Measurements from ENCODE around the gene NKTR. TPM values are rescaled to one million over a fixed set of nuclear protein-coding genes. Genes with fewer than 3 reads are reported as not detected.

NKTR gene
- total RNA-seq, 1 experiment from 2014 or later: 70.5 TPM

GRCh38 chr3:42605546-42606173, 5.2 kb downstream of the NKTR start:
- no TSS peak for BruUV-seq (replicated peaks)
- intact Hi-C loops (cut with micrococcal nuclease; ENCODE audit: unreplicated experiment): no loop called here
- no peaks in the 10 kb centered on the region for H3K27me3 ChIP-seq (ENCODE audit: insufficient read depth, low read depth)
- ChIA-PET POLR2A (ENCODE audit: unreplicated experiment) (no interaction called here), CTCF (no interaction called here)
- no peaks in the 10 kb centered on the region for H3K9me3 ChIP-seq (ENCODE audit: insufficient read depth, low read depth)
- H3K79me2 ChIP-seq (ENCODE audit: low read depth): peaks cover 89% of the 10 kb centered on the region
- H3K4me3 ChIP-seq: no peak overlapping the region
- H3K9me2 ChIP-seq (ENCODE audit: insufficient read depth): no peaks in the 10 kb centered on the region
- no peak overlapping the region for H3K4me2 ChIP-seq
- peaks cover 9% of the 10 kb centered on the region for H4K20me1 ChIP-seq (ENCODE audit: insufficient read depth)
- no peak for TF ChIP-seq EZH2 (IDR thresholded peaks at IDR 0.05; ENCODE audit: low read depth)
- TF ChIP-seq, protein P1, sequence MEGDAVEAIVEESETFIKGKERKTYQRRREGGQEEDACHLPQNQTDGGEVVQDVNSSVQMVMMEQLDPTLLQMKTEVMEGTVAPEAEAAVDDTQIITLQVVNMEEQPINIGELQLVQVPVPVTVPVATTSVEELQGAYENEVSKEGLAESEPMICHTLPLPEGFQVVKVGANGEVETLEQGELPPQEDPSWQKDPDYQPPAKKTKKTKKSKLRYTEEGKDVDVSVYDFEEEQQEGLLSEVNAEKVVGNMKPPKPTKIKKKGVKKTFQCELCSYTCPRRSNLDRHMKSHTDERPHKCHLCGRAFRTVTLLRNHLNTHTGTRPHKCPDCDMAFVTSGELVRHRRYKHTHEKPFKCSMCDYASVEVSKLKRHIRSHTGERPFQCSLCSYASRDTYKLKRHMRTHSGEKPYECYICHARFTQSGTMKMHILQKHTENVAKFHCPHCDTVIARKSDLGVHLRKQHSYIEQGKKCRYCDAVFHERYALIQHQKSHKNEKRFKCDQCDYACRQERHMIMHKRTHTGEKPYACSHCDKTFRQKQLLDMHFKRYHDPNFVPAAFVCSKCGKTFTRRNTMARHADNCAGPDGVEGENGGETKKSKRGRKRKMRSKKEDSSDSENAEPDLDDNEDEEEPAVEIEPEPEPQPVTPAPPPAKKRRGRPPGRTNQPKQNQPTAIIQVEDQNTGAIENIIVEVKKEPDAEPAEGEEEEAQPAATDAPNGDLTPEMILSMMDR (conservative IDR thresholded peaks at IDR 0.05): no peak
- H3F3A ChIP-seq (ENCODE audit: insufficient read depth, low read depth): peaks cover 16% of the 10 kb centered on the region; the same call in 1 of the 2 replicates
- no peak for DNase-seq
- peaks cover 27% of the 10 kb centered on the region for H3K4me1 ChIP-seq (replicated peaks; ENCODE audit: insufficient read depth)
- peaks cover 9% of the 10 kb centered on the region; the same call in 1 of the 2 replicates for H3K36me3 ChIP-seq (ENCODE audit: low read depth)
- H3K27ac ChIP-seq: no peak overlapping the region
- no peak overlapping the region for H2AFZ ChIP-seq

GRCh38 chr3:42608581-42608980, 8.1 kb downstream of the NKTR start:
- Histone ChIP-seq H3F3A (ENCODE audit: insufficient read depth, low read depth) (peaks cover 10% of the 10 kb centered on the region; the same call in 1 of the 2 replicates), H3K9me3 (ENCODE audit: insufficient read depth, low read depth) (no peaks in the 10 kb centered on the region), H2AFZ (no peak overlapping the region), H3K79me2 (ENCODE audit: low read depth) (peaks cover 84% of the 10 kb centered on the region), H3K27me3 (ENCODE audit: insufficient read depth, low read depth) (no peaks in the 10 kb centered on the region), H3K4me2 (no peak overlapping the region), H3K4me1 (replicated peaks; ENCODE audit: insufficient read depth) (peaks cover 8% of the 10 kb centered on the region; the same call in 1 of the 2 replicates), H3K36me3 (ENCODE audit: low read depth) (peaks cover 14% of the 10 kb centered on the region; the same call in 1 of the 2 replicates), H3K9me2 (ENCODE audit: insufficient read depth) (no peaks in the 10 kb centered on the region), H3K27ac (no peak overlapping the region), H4K20me1 (ENCODE audit: insufficient read depth) (peaks cover 15% of the 10 kb centered on the region), H3K4me3 (no peak overlapping the region)
- intact Hi-C loops (cut with micrococcal nuclease; ENCODE audit: unreplicated experiment): no loop called here
- CTCF ChIA-PET: no interaction called here
- DNase-seq: no peak
- POLR2A ChIA-PET (ENCODE audit: unreplicated experiment): interaction anchor here (0.6 kb wide), 1 partner anchor 429 kb away, joined by 3 read pairs; no protein-coding TSS in a partner anchor
- TF ChIP-seq, protein P1 (conservative IDR thresholded peaks at IDR 0.05): no peak
- TF ChIP-seq EZH2 (IDR thresholded peaks at IDR 0.05; ENCODE audit: low read depth): no peak
- BruUV-seq (replicated peaks): no TSS peak

- H3K4me2 ChIP-seq: no peak overlapping the region
- H3K36me3 ChIP-seq (ENCODE audit: low read depth): peaks cover 17% of the 10 kb centered on the region; the same call in 1 of the 2 replicates
Observed at GRCh38 chr3:42610976-42611375, 10.5 kb downstream of the NKTR start.

More at GRCh38 chr3:42610976-42611375, 10.5 kb downstream of the NKTR start:
- Histone ChIP-seq H3K9me3 (ENCODE audit: insufficient read depth, low read depth) (no peaks in the 10 kb centered on the region), H3F3A (ENCODE audit: insufficient read depth, low read depth) (0 out of 2 replicates have a peak, but pooled peaks cover 3% of the 10 kb centered on the region), H3K79me2 (ENCODE audit: low read depth) (peaks cover 85% of the 10 kb centered on the region), H3K27ac (no peak overlapping the region), H4K20me1 (ENCODE audit: insufficient read depth) (peaks cover 14% of the 10 kb centered on the region), H3K4me1 (replicated peaks; ENCODE audit: insufficient read depth) (no peaks in the 10 kb centered on the region), H2AFZ (no peak overlapping the region), H3K9me2 (ENCODE audit: insufficient read depth) (no peaks in the 10 kb centered on the region), H3K4me3 (no peak overlapping the region), H3K27me3 (ENCODE audit: insufficient read depth, low read depth) (no peaks in the 10 kb centered on the region)
- no peak for TF ChIP-seq EZH2 (IDR thresholded peaks at IDR 0.05; ENCODE audit: low read depth)
- CTCF ChIA-PET: no interaction called here
- POLR2A ChIA-PET (ENCODE audit: unreplicated experiment): interaction anchor here (0.5 to 0.7 kb wide), 2 partner anchors 10 to 15 kb away, joined by 3 to 8 read pairs; no protein-coding TSS in a partner anchor
- no TSS peak for BruUV-seq (replicated peaks)
- DNase-seq: no peak
- intact Hi-C loops (cut with micrococcal nuclease; ENCODE audit: unreplicated experiment): no loop called here
